ENCODE data around the gene TNIK.
"Not testable (repeated sequence)": the region's sequence is repeated elsewhere in the genome, so short reads cannot be mapped to it uniquely, and the experiment has no call there.

TNIK gene

GRCh38 chr3:171250444-171250843 is 209.8 kb downstream of the TNIK start:
- DNase-seq (ENCODE audit: low spot score): no peak

GRCh38 chr3:171249245-171249644 is 211.0 kb downstream of the TNIK start:
- no peak for DNase-seq (ENCODE audit: low spot score)

- no peak for DNase-seq (ENCODE audit: low spot score)
These were observed 211.6 kb downstream of the TNIK start for GRCh38 chr3:171248426-171249111.

- no peak for DNase-seq (ENCODE audit: low spot score)
These were observed 214.1 kb downstream of the TNIK start for GRCh38 chr3:171245796-171246765.

- DNase-seq (ENCODE audit: low spot score): no peak
These were observed 217.3 kb downstream of the TNIK start for GRCh38 chr3:171242951-171243350.

- no peak for DNase-seq (ENCODE audit: low spot score)
These were observed 218.0 kb downstream of the TNIK start for GRCh38 chr3:171242170-171242569.

- DNase-seq (ENCODE audit: low spot score): not testable (repeated sequence)
These were observed 218.6 kb downstream of the TNIK start for GRCh38 chr3:171241655-171242054.

- no peak for DNase-seq (ENCODE audit: low spot score)
These were observed 219.7 kb downstream of the TNIK start for GRCh38 chr3:171240504-171240835.

- no peak for DNase-seq (ENCODE audit: low spot score)
These were observed 220.3 kb downstream of the TNIK start for GRCh38 chr3:171239757-171240503.

GRCh38 chr3:171237009-171237385 is 223.2 kb downstream of the TNIK start:
- no peak for DNase-seq (ENCODE audit: low spot score)

GRCh38 chr3:171236265-171237008 is 223.8 kb downstream of the TNIK start:
- DNase-seq (ENCODE audit: low spot score): no peak

GRCh38 chr3:171234298-171235010 is 225.8 kb downstream of the TNIK start:
- no peak for DNase-seq (ENCODE audit: low spot score)

GRCh38 chr3:171231361-171231760 is 228.8 kb downstream of the TNIK start:
- no peak for DNase-seq (ENCODE audit: low spot score)

- no peak for DNase-seq (ENCODE audit: low spot score)
These were observed 229.3 kb downstream of the TNIK start for GRCh38 chr3:171230865-171231264.

- DNase-seq (ENCODE audit: low spot score): no peak
These were observed 231.0 kb downstream of the TNIK start for GRCh38 chr3:171229173-171229572.

- no peak for DNase-seq (ENCODE audit: low spot score)
These were observed 232.0 kb downstream of the TNIK start for GRCh38 chr3:171228240-171228639.

- DNase-seq (ENCODE audit: low spot score): no peak
These were observed 232.4 kb downstream of the TNIK start for GRCh38 chr3:171227828-171228227.

GRCh38 chr3:171227359-171227758 is 232.8 kb downstream of the TNIK start:
- DNase-seq (ENCODE audit: low spot score): no peak

GRCh38 chr3:171226794-171227193 is 233.4 kb downstream of the TNIK start:
- DNase-seq (ENCODE audit: low spot score): no peak

- no peak for DNase-seq (ENCODE audit: low spot score)
These were observed 234.5 kb downstream of the TNIK start for GRCh38 chr3:171225708-171226107.

GRCh38 chr3:171225165-171225564 is 235.0 kb downstream of the TNIK start:
- no peak for DNase-seq (ENCODE audit: low spot score)
